Endodermal cell (in vitro differentiated cells): ENCODE measurements around the gene LPP. TPM values are rescaled to one million over a fixed set of nuclear protein-coding genes. Genes with fewer than 3 reads are reported as not detected.

Experiments used
- DNase-seq: peaks from one replicate; pipeline ENCODE4 v3.0.0-alpha.2; 2017
- H3K27ac ChIP-seq: 2 replicates; pipeline ENCODE4 v1.5.1; 2013; ENCODE audit warnings: mild to moderate bottlenecking, low read depth, low read length, moderate library complexity
- H3K27me3 ChIP-seq: 2 replicates; pipeline ENCODE4 v1.6.1; 2013; ENCODE audit warnings: mild to moderate bottlenecking, low read length, moderate library complexity; ENCODE audit not compliant: insufficient read depth, control insufficient read depth, poor library complexity, severe bottlenecking
- H3K36me3 ChIP-seq: 2 replicates; pipeline ENCODE4 v1.7.0; 2013; ENCODE audit warnings: mild to moderate bottlenecking, low read length, moderate library complexity; ENCODE audit not compliant: control insufficient read depth, insufficient read depth
- H3K4me1 ChIP-seq: one replicate; pipeline ENCODE4 v1.7.0; 2013; ENCODE audit warnings: low read length; ENCODE audit not compliant: control insufficient read depth, insufficient read depth
- H3K4me3 ChIP-seq: 2 replicates; pipeline ENCODE4 v1.5.1; 2013; ENCODE audit warnings: mild to moderate bottlenecking, low read length, moderate library complexity
- H3K9ac ChIP-seq: 2 replicates; pipeline ENCODE4 v1.6.1; 2013; ENCODE audit warnings: mild to moderate bottlenecking, low read length, moderate library complexity; ENCODE audit not compliant: poor library complexity, severe bottlenecking; ENCODE audit errors: extremely low read depth
- H3K9me3 ChIP-seq: 2 replicates; pipeline ENCODE4 v1.6.1; 2013; ENCODE audit warnings: mild to moderate bottlenecking, low read length, moderate library complexity; ENCODE audit not compliant: control insufficient read depth
- H3K27ac Mint-ChIP-seq: 2 replicates; pipeline ENCODE4 v1.8.0; 2020; ENCODE audit warnings: mixed read lengths
- H3K27me3 Mint-ChIP-seq: 2 replicates; pipeline ENCODE4 v1.8.0; 2021; ENCODE audit warnings: mild to moderate bottlenecking, mixed read lengths; ENCODE audit not compliant: insufficient read depth
- H3K36me3 Mint-ChIP-seq: 2 replicates; pipeline ENCODE4 v1.8.0; 2020; ENCODE audit warnings: low read depth, mixed read lengths
- H3K4me1 Mint-ChIP-seq: 2 replicates; pipeline ENCODE4 v1.8.0; 2020; ENCODE audit warnings: mixed read lengths
- H3K4me3 Mint-ChIP-seq: 2 replicates; pipeline ENCODE4 v1.8.0; 2020; ENCODE audit warnings: mild to moderate bottlenecking, moderate library complexity, mixed read lengths
- H3K9me3 Mint-ChIP-seq: 2 replicates; pipeline ENCODE4 v1.8.0; 2020; ENCODE audit warnings: mild to moderate bottlenecking, mixed read lengths
- WGBS, 2 experiments: methylation state at CpG; one replicate each; pipeline versions ENCODE4 v1.1.5 to v1.1.7; 2013; ENCODE audit warnings: missing lambda C conversion rate in 2 of 2, mixed read lengths in 1 of 2; ENCODE audit not compliant: insufficient coverage in 1 of 2, insufficient read length in 1 of 2; 5-methylcytosine and 5-hydroxymethylcytosine counted together
- total RNA-seq, 2 donors: library from RNA; stranded (reverse); fragmentation: NEBNext Ultra II Directional in 1 of 2; extraction: Animal tissue kit (Norgen Biotek cat#: 25700) in 1 of 2; gene quantifications; 2 replicates in 1 of 2; 3 replicates in 1 of 2; pipeline ENCODE4 v1.2.1, GENCODE V29; 2021
- TF ChIP-seq, protein P1 (sequence below): fragments of 200-600 bp; sonication (generic); conservative IDR thresholded peaks from 2 replicates; pipeline ENCODE4 v1.5.0; 2021; ENCODE audit warnings: antibody characterized with exemption, mild to moderate bottlenecking

LPP gene
- total RNA-seq, 2 donors from 2014 or later: 78.0 to 105 TPM

DNA sequence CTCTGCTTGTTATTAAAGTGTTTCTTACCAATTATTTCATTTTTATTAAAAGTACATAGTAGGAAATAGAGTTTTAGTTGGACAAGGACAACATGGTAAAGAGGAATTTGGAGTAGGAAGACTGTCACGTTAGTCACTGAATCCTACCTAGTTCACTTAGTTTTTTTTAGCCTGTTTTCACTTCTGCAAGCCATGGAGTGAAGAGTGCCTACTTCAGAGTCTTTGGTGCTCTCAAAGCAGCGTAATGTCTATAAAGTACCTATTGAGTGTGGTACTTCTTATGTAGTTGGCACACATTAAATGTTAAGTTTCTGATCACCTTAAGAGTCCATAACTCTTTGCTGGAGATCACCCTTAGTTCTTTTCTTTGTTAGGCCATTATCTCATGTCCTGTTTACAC, 78.7 kb downstream of the LPP start:
- 67 to 75% methylated on average over 2 of the region's 2 CpGs for WGBS, 2 experiments
- H3K27ac ChIP-seq: no peak overlapping the region
- no peak overlapping the region for H3K9ac ChIP-seq
- H3K36me3 ChIP-seq: peaks cover 33% of the 10 kb centered on the region
- H3K27me3 ChIP-seq: no peaks in the 10 kb centered on the region
- Mint-ChIP-seq H3K9me3 (no peaks in the 10 kb centered on the region), H3K4me1 (peaks cover 13% of the 10 kb centered on the region), H3K36me3 (peaks cover 5% of the 10 kb centered on the region), H3K4me3 (no peak overlapping the region), H3K27me3 (no peaks in the 10 kb centered on the region), H3K27ac (no peak overlapping the region)
- DNase-seq: no peak
- TF ChIP-seq, protein P1, sequence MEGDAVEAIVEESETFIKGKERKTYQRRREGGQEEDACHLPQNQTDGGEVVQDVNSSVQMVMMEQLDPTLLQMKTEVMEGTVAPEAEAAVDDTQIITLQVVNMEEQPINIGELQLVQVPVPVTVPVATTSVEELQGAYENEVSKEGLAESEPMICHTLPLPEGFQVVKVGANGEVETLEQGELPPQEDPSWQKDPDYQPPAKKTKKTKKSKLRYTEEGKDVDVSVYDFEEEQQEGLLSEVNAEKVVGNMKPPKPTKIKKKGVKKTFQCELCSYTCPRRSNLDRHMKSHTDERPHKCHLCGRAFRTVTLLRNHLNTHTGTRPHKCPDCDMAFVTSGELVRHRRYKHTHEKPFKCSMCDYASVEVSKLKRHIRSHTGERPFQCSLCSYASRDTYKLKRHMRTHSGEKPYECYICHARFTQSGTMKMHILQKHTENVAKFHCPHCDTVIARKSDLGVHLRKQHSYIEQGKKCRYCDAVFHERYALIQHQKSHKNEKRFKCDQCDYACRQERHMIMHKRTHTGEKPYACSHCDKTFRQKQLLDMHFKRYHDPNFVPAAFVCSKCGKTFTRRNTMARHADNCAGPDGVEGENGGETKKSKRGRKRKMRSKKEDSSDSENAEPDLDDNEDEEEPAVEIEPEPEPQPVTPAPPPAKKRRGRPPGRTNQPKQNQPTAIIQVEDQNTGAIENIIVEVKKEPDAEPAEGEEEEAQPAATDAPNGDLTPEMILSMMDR: no peak
- no peaks in the 10 kb centered on the region for H3K9me3 ChIP-seq
- no peak overlapping the region for H3K4me3 ChIP-seq
- H3K4me1 ChIP-seq: peaks cover 7% of the 10 kb centered on the region

DNA sequence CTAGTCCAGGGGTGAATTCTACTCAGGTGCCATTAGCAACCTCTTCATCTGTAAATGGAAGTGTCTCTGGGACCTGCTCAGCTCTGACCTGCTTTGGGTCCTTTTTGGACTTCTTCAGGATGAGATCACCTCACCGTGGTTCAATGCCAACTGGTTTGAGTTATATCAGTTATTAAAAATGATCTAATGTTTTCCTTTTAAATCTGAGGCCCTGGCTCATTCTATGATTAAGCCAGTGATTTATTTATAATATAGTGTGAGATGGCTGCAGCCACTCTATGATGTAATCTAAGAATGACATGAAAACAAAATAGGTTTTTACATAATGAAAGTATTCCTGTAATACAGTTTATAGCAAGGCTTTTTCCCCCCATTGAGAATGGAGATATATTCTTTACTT, 79.4 kb downstream of the LPP start:
- Histone ChIP-seq H3K36me3 (peaks cover 33% of the 10 kb centered on the region), H3K27ac (no peak overlapping the region), H3K9me3 (no peaks in the 10 kb centered on the region), H3K9ac (no peak overlapping the region), H3K4me3 (no peak overlapping the region), H3K4me1 (peaks cover 6% of the 10 kb centered on the region), H3K27me3 (no peaks in the 10 kb centered on the region)
- H3K27ac Mint-ChIP-seq: no peak overlapping the region
- TF ChIP-seq, protein P1: no peak
- H3K9me3 Mint-ChIP-seq: no peaks in the 10 kb centered on the region
- peaks cover 5% of the 10 kb centered on the region for H3K36me3 Mint-ChIP-seq
- H3K27me3 Mint-ChIP-seq: no peaks in the 10 kb centered on the region
- H3K4me1 Mint-ChIP-seq: peaks cover 13% of the 10 kb centered on the region
- 100% methylated on average over 1 of the region's 1 CpG; no CpG with 5 or more reads in 1 of the 2 experiments for WGBS, 2 experiments
- H3K4me3 Mint-ChIP-seq: no peak overlapping the region
- DNase-seq: no peak

DNA sequence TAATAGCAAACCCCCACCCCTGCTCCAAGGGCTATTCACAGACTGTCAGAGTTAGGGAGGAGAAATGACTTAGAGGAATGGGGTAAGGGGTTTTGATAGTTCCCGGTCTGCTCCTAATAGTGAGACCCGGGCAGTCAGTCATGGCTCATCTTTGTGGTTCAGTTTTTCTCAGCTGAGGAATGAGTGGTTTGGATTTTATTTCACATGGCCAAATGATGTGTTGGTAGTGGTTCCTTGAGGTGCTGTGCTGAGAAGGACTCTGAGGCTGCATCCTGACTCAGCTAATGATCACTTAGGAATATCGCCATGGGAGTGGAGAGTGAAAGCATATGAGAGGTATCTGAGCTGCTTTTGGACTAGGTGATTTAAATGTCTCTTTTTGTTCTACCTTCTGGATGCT, 80.2 kb downstream of the LPP start:
- no peaks in the 10 kb centered on the region for H3K27me3 ChIP-seq
- no peak overlapping the region for H3K27ac ChIP-seq
- no peak overlapping the region for H3K9ac ChIP-seq
- TF ChIP-seq, protein P1: no peak
- Mint-ChIP-seq H3K4me1 (peaks cover 5% of the 10 kb centered on the region), H3K27me3 (no peaks in the 10 kb centered on the region), H3K27ac (no peak overlapping the region), H3K4me3 (no peak overlapping the region), H3K9me3 (no peaks in the 10 kb centered on the region), H3K36me3 (peaks cover 5% of the 10 kb centered on the region)
- H3K4me1 ChIP-seq: no peaks in the 10 kb centered on the region
- DNase-seq: no peak
- peaks cover 41% of the 10 kb centered on the region for H3K36me3 ChIP-seq
- H3K9me3 ChIP-seq: no peaks in the 10 kb centered on the region
- 95 to 100% methylated on average over 1 to 3 of the region's 3 CpGs for WGBS, 2 experiments
- no peak overlapping the region for H3K4me3 ChIP-seq
